ENCODE results near the gene RELN. TPM values are rescaled to one million over a fixed set of nuclear protein-coding genes. Genes with fewer than 3 reads are reported as not detected.

Gene RELN
- total RNA-seq, 1 donor from 2014 or later = 7.3 TPM

- no peaks in the 10 kb centered on the region for H3K36me3 Mint-ChIP-seq
- H3K27me3 Mint-ChIP-seq (ENCODE audit: low read depth) = no peaks in the 10 kb centered on the region
- no peaks in the 10 kb centered on the region for H3K4me1 Mint-ChIP-seq
- no peak overlapping the region for H3K4me3 Mint-ChIP-seq
- peaks cover 8% of the 10 kb centered on the region for H3K9me3 Mint-ChIP-seq
- no peak for TF ChIP-seq CTCF (IDR thresholded peaks at IDR 0.05; ENCODE audit: unreplicated experiment)
- no peak for DNase-seq (ENCODE audit: low spot score in 2 of 2, unreplicated experiment in 2 of 2)
- no peak overlapping the region for H3K27ac Mint-ChIP-seq
Observed at GRCh38 chr7:104032486-104032885, 43.0 kb upstream of the RELN start.

- H3K27ac Mint-ChIP-seq = no peak overlapping the region
- DNase-seq (ENCODE audit: low spot score in 2 of 2, unreplicated experiment in 2 of 2) = no peak
- H3K4me1 Mint-ChIP-seq = no peaks in the 10 kb centered on the region
- peaks cover 6% of the 10 kb centered on the region for H3K9me3 Mint-ChIP-seq
- H3K4me3 Mint-ChIP-seq = no peak overlapping the region
- H3K27me3 Mint-ChIP-seq (ENCODE audit: low read depth) = peaks cover 4% of the 10 kb centered on the region
- H3K36me3 Mint-ChIP-seq = no peaks in the 10 kb centered on the region
- TF ChIP-seq CTCF (IDR thresholded peaks at IDR 0.05; ENCODE audit: unreplicated experiment) = no peak
Observed at GRCh38 chr7:104029765-104030164, 40.3 kb upstream of the RELN start.

GRCh38 chr7:104024632-104025031, 35.2 kb upstream of the RELN start:
- H3K4me1 Mint-ChIP-seq = no peaks in the 10 kb centered on the region

GRCh38 chr7:104023100-104023499, 33.6 kb upstream of the RELN start:
- Mint-ChIP-seq H3K9me3 (no peaks in the 10 kb centered on the region), H3K4me1 (no peaks in the 10 kb centered on the region), H3K36me3 (no peaks in the 10 kb centered on the region), H3K27me3 (ENCODE audit: low read depth) (peaks cover 8% of the 10 kb centered on the region), H3K27ac (no peak overlapping the region), H3K4me3 (no peak overlapping the region)
- DNase-seq (ENCODE audit: low spot score in 2 of 2, unreplicated experiment in 2 of 2) = no peak
- TF ChIP-seq CTCF (IDR thresholded peaks at IDR 0.05; ENCODE audit: unreplicated experiment) = no peak

More at GRCh38 chr7:104024632-104025031, 35.2 kb upstream of the RELN start:
- no peaks in the 10 kb centered on the region for H3K36me3 Mint-ChIP-seq
- no peak overlapping the region for H3K4me3 Mint-ChIP-seq
- TF ChIP-seq CTCF (IDR thresholded peaks at IDR 0.05; ENCODE audit: unreplicated experiment) = no peak
- no peaks in the 10 kb centered on the region for H3K9me3 Mint-ChIP-seq
- H3K27ac Mint-ChIP-seq = no peak overlapping the region
- no peak for DNase-seq (ENCODE audit: low spot score in 2 of 2, unreplicated experiment in 2 of 2)
- H3K27me3 Mint-ChIP-seq (ENCODE audit: low read depth) = peaks cover 8% of the 10 kb centered on the region

GRCh38 chr7:104018425-104018824, 29.0 kb upstream of the RELN start:
- H3K4me1 Mint-ChIP-seq = no peaks in the 10 kb centered on the region
- H3K27ac Mint-ChIP-seq = no peak overlapping the region
- H3K27me3 Mint-ChIP-seq (ENCODE audit: low read depth) = peaks cover 10% of the 10 kb centered on the region
- DNase-seq (ENCODE audit: low spot score in 2 of 2, unreplicated experiment in 2 of 2) = no peak
- no peak for TF ChIP-seq CTCF (IDR thresholded peaks at IDR 0.05; ENCODE audit: unreplicated experiment)
- no peak overlapping the region for H3K4me3 Mint-ChIP-seq
- no peaks in the 10 kb centered on the region for H3K9me3 Mint-ChIP-seq
- H3K36me3 Mint-ChIP-seq = no peaks in the 10 kb centered on the region

- peaks cover 3% of the 10 kb centered on the region for H3K4me1 Mint-ChIP-seq
- peaks cover 10% of the 10 kb centered on the region for H3K27me3 Mint-ChIP-seq (ENCODE audit: low read depth)
- no peaks in the 10 kb centered on the region for H3K36me3 Mint-ChIP-seq
- no peak overlapping the region for H3K4me3 Mint-ChIP-seq
- no peaks in the 10 kb centered on the region for H3K9me3 Mint-ChIP-seq
- no peak for TF ChIP-seq CTCF (IDR thresholded peaks at IDR 0.05; ENCODE audit: unreplicated experiment)
- H3K27ac Mint-ChIP-seq = no peak overlapping the region
- no peak for DNase-seq (ENCODE audit: low spot score in 2 of 2, unreplicated experiment in 2 of 2)
Observed at GRCh38 chr7:104017001-104017400, 27.5 kb upstream of the RELN start.

Data from mesothelial cell of epicardium (in vitro differentiated cells).